IMR-90 (cell line): Measurements from ENCODE around the gene RNF6. TPM values are rescaled to one million over a fixed set of nuclear protein-coding genes. Genes with fewer than 3 reads are reported as not detected.

Experiments used
- ATAC-seq: fragments of 200-7000 bp; cut with Tn5 transposase; 2 replicates; pipeline ENCODE4 v1.9.1; 2020; ENCODE audit warnings: low read depth, mild to moderate bottlenecking, moderate library complexity
- BruUV-seq: library from RNA; stranded (reverse); fragments of 400-500 nt; replicated peaks from 2 replicates; lab custom pipeline; 2021; lab: Mats Ljungman, UMichigan
- CTCF ChIA-PET: fragments of 300-600 bp; formaldehyde crosslinking; extraction: SDS; loops from one replicate; lab custom pipeline; 2021; ENCODE audit warnings: antibody characterized with exemption; lab: Yijun Ruan, JAX
- POLR2A ChIA-PET: fragments of 300-600 bp; sonication (Branson Sonifier 250); formaldehyde crosslinking; loops from one replicate; lab custom pipeline; 2022; ENCODE audit warnings: antibody characterized with exemption; ENCODE audit not compliant: unreplicated experiment; lab: Charles Lee
- DNase-seq: peaks from one replicate; pipeline ENCODE4 v3.0.0; 2013
- H2AFZ ChIP-seq: replicated peaks from 2 replicates; pipeline ENCODE3; 2013; ENCODE audit warnings: low read length, mild to moderate bottlenecking; ENCODE audit not compliant: poor library complexity
- H2AK5ac ChIP-seq: 2 replicates; pipeline ENCODE4 v1.6.1; 2013; ENCODE audit warnings: low read depth, low read length, inconsistent platforms
- H2AK9ac ChIP-seq: replicated peaks from 2 replicates; pipeline ENCODE3; 2013; ENCODE audit warnings: mild to moderate bottlenecking, low read depth, low read length, moderate library complexity; ENCODE audit not compliant: poor library complexity
- H2BK120ac ChIP-seq: 2 replicates; pipeline ENCODE4 v1.6.1; 2013; ENCODE audit warnings: low read depth, low read length, inconsistent platforms
- H2BK15ac ChIP-seq: 3 replicates; pipeline ENCODE4 v1.6.1; 2013; ENCODE audit warnings: low read depth, low read length, inconsistent platforms
- H2BK20ac ChIP-seq: 2 replicates; pipeline ENCODE4 v1.6.1; 2013; ENCODE audit warnings: low read depth, mild to moderate bottlenecking, inconsistent platforms, low read length, moderate library complexity
- H2BK5ac ChIP-seq: 2 replicates; pipeline ENCODE4 v1.6.1; 2013; ENCODE audit warnings: mild to moderate bottlenecking, low read depth, low read length, inconsistent platforms; ENCODE audit not compliant: poor library complexity, severe bottlenecking
- H3K14ac ChIP-seq: replicated peaks from 2 replicates; pipeline ENCODE4 v1.6.1; 2013; ENCODE audit warnings: low read depth, low read length, inconsistent platforms
- H3K18ac ChIP-seq: 2 replicates; pipeline ENCODE4 v1.6.1; 2013; ENCODE audit warnings: low read depth, low read length, control low read depth
- H3K23ac ChIP-seq: 2 replicates; pipeline ENCODE4 v1.6.1; 2013; ENCODE audit warnings: low read depth, low read length, inconsistent platforms
- H3K27ac ChIP-seq: 2 replicates; pipeline ENCODE4 v1.5.1; 2013; ENCODE audit warnings: mild to moderate bottlenecking, control low read depth, low read length; ENCODE audit not compliant: insufficient read depth
- H3K27me3 ChIP-seq: 2 replicates; pipeline ENCODE4 v1.6.1; 2013; ENCODE audit warnings: low read length; ENCODE audit not compliant: control insufficient read depth, insufficient read depth
- H3K36me3 ChIP-seq: 2 replicates; pipeline ENCODE4 v1.6.1; 2013; ENCODE audit warnings: low read length, mixed read lengths; ENCODE audit not compliant: control insufficient read depth, insufficient read depth
- H3K4ac ChIP-seq: 2 replicates; pipeline ENCODE4 v1.6.1; 2013; ENCODE audit warnings: low read depth, low read length, inconsistent platforms
- H3K4me1 ChIP-seq: 2 replicates; pipeline ENCODE4 v1.6.1; 2013; ENCODE audit warnings: low read length, mixed read lengths; ENCODE audit not compliant: control insufficient read depth, insufficient read depth
- H3K4me2 ChIP-seq: 2 replicates; pipeline ENCODE4 v1.6.1; 2013; ENCODE audit warnings: low read depth, mild to moderate bottlenecking, control low read depth, low read length, moderate library complexity
- H3K4me3 ChIP-seq: 2 replicates; pipeline ENCODE4 v1.5.1; 2013; ENCODE audit warnings: low read depth, mild to moderate bottlenecking, control low read depth, low read length, moderate library complexity; ENCODE audit not compliant: insufficient read depth
- H3K56ac ChIP-seq: 2 replicates; pipeline ENCODE4 v1.6.1; 2013; ENCODE audit warnings: low read length, inconsistent platforms; ENCODE audit not compliant: insufficient read depth; ENCODE audit errors: extremely low read depth
- H3K79me1 ChIP-seq, 2 experiments: 2 replicates each; pipeline ENCODE4 v1.6.1; 2013; ENCODE audit warnings: low read length in 2 of 2, inconsistent platforms in 1 of 2, low read depth in 1 of 2
- H3K9ac ChIP-seq: 2 replicates; pipeline ENCODE4 v1.6.1; 2013; ENCODE audit warnings: low read depth, low read length, control low read depth
- H3K9me1 ChIP-seq: 2 replicates; pipeline ENCODE4 v1.6.1; 2013; ENCODE audit warnings: low read length, inconsistent platforms; ENCODE audit not compliant: insufficient read depth
- H3K9me3 ChIP-seq: 2 replicates; pipeline ENCODE4 v1.6.1; 2013; ENCODE audit warnings: low read length; ENCODE audit not compliant: control insufficient read depth, insufficient read depth
- H4K20me1 ChIP-seq: 2 replicates; pipeline ENCODE4 v1.6.1; 2013; ENCODE audit warnings: low read length, inconsistent platforms; ENCODE audit not compliant: insufficient read depth
- H4K5ac ChIP-seq: 2 replicates; pipeline ENCODE4 v1.6.1; 2013; ENCODE audit warnings: mild to moderate bottlenecking, low read depth, low read length, control low read depth
- H4K8ac ChIP-seq, 2 experiments: 2 replicates each; pipeline ENCODE4 v1.6.1; 2013; ENCODE audit warnings: low read depth in 2 of 2, low read length in 2 of 2, control low read depth in 1 of 2, inconsistent platforms in 1 of 2
- H4K91ac ChIP-seq: 2 replicates; pipeline ENCODE4 v1.6.1; 2013; ENCODE audit warnings: low read depth, low read length, inconsistent platforms; ENCODE audit not compliant: insufficient read depth
- BHLHE40 ChIP-seq: fragments of 150-350 bp; IDR thresholded peaks from 2 replicates; pipeline ENCODE4 v1.6.1; 2016; ENCODE audit warnings: mild to moderate bottlenecking, low read depth, low read length
- CEBPB ChIP-seq: IDR thresholded peaks from 2 replicates; pipeline ENCODE4 v1.6.1; 2012; ENCODE audit warnings: low read depth, low read length, improper control_type of control experiment
- CHD1 ChIP-seq: IDR thresholded peaks from 2 replicates; pipeline ENCODE4 v1.6.1; 2012; ENCODE audit warnings: low read depth, low read length, improper control_type of control experiment
- FOS ChIP-seq: fragments of 150-350 bp; IDR thresholded peaks from 2 replicates; pipeline ENCODE4 v1.6.1; 2016; ENCODE audit warnings: low read depth, low read length
- MAFK ChIP-seq: IDR thresholded peaks from 2 replicates; pipeline ENCODE4 v1.6.1; 2012; ENCODE audit warnings: low read depth, low read length, improper control_type of control experiment
- MAZ ChIP-seq: IDR thresholded peaks from 2 replicates; pipeline ENCODE4 v1.6.1; 2012; ENCODE audit warnings: low read depth, mild to moderate bottlenecking, low read length, improper control_type of control experiment, moderate library complexity, borderline replicate concordance
- MXI1 ChIP-seq: IDR thresholded peaks from 2 replicates; pipeline ENCODE4 v1.6.1; 2012; ENCODE audit warnings: low read depth, mild to moderate bottlenecking, low read length, moderate library complexity, borderline replicate concordance
- NFE2L2 ChIP-seq: fragments of 150-350 bp; IDR thresholded peaks from 2 replicates; pipeline ENCODE4 v1.6.1; 2016; ENCODE audit warnings: low read depth, mild to moderate bottlenecking, low read length
- POLR2A ChIP-seq: IDR thresholded peaks from 2 replicates; pipeline ENCODE4 v1.6.1; 2012; ENCODE audit warnings: mild to moderate bottlenecking, low read depth, low read length
- RAD21 ChIP-seq: IDR thresholded peaks from 2 replicates; pipeline ENCODE4 v1.6.1; 2012; ENCODE audit warnings: low read length, improper control_type of control experiment
- RCOR1 ChIP-seq: IDR thresholded peaks from 2 replicates; pipeline ENCODE4 v1.6.1; 2012; ENCODE audit warnings: mild to moderate bottlenecking, low read length, improper control_type of control experiment; ENCODE audit not compliant: insufficient replicate concordance
- RFX5 ChIP-seq: IDR thresholded peaks from 2 replicates; pipeline ENCODE4 v1.8.0; 2012; ENCODE audit warnings: low read depth, mild to moderate bottlenecking, low read length, moderate library complexity
- SMC3 ChIP-seq: fragments of 150-350 bp; IDR thresholded peaks from 2 replicates; pipeline ENCODE4 v1.6.1; 2016; ENCODE audit warnings: low read depth, mild to moderate bottlenecking, antibody characterized with exemption, low read length, moderate library complexity
- USF2 ChIP-seq: fragments of 150-350 bp; IDR thresholded peaks from 2 replicates; pipeline ENCODE4 v1.6.1; 2017; ENCODE audit warnings: mild to moderate bottlenecking, antibody characterized with exemption, low read length, low read depth
- WGBS, 2 experiments: methylation state at CpG; one replicate each; pipeline versions ENCODE4 v1.1.5 to v1.1.7; 2013; ENCODE audit warnings: missing lambda C conversion rate in 2 of 2; ENCODE audit not compliant: insufficient read length in 1 of 2; ENCODE audit errors: extremely low coverage in 2 of 2; 5-methylcytosine and 5-hydroxymethylcytosine counted together
- dilution Hi-C: fragments of 300-500 bp; cut with HindIII; formaldehyde crosslinking; loops from one replicate; pipeline ENCODE4 v1.14.3; 2018; ENCODE audit warnings: low sequenced_read_pairs; ENCODE audit not compliant: unreplicated experiment
- in situ Hi-C: fragments of 300-500 bp; cut with MboI; formaldehyde crosslinking; loops from 3 replicates; pipeline ENCODE4 v1.14.3; 2019; ENCODE audit warnings: low sequenced_read_pairs, inconsistent platforms, mixed read lengths
- intact Hi-C: fragments of 100-400 bp; cut with micrococcal nuclease; formaldehyde crosslinking; loops from 2 replicates; pipeline ENCODE4 v1.10.0; 2022
- polyA plus RNA-seq, 3 experiments: library from polyadenylated mRNA; depleted of rRNA; stranded (reverse); fragments of >200 nt; gene quantifications; 2 replicates each; pipeline ENCODE4 v1.2.3, GENCODE V29; 2012; ENCODE audit warnings: low replicate concordance in 1 of 3
- total RNA-seq: library from RNA; depleted of rRNA; stranded (reverse); fragments of >200 nt; gene quantifications from 2 replicates; pipeline ENCODE4 v1.2.3, GENCODE V29; 2012
- TF ChIP-seq, protein P1 (sequence below): conservative IDR thresholded peaks from 2 replicates; pipeline ENCODE4 v1.5.1; 2012; ENCODE audit warnings: mild to moderate bottlenecking, low read depth, low read length, improper control_type of control experiment
- TF ChIP-seq, protein P2 (sequence below): fragments of 150-350 bp; IDR thresholded peaks from 2 replicates; pipeline ENCODE4 v1.6.1; 2016; ENCODE audit warnings: low read depth, mild to moderate bottlenecking, low read length, moderate library complexity, borderline replicate concordance

The RNF6 gene
- total and polyA plus RNA-seq, 2 of the 4 experiments (the other 2 are of a cell fraction), result 22.9 to 33.3 TPM

DNA sequence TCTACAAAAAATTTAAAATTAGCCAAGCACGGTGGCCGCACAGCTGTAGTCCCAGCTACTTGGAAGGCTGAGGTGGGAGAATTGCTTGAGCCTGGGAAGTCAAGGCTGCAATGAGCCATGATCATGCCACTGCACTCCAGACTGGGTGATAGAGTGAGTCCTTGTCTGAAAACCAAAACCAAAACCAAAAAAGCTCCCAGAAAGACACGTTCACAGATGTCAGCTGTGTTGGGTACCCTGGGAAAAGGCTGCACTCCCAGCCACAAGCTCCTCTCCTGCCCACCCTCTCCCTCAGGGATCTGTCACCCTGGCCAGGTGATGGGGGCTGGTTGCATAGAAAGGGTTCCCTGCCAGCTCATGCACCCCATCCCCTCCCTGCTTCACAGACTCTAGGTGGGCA is 53.3 kb downstream of the RNF6 start:
- Histone ChIP-seq H2BK15ac (no peak overlapping the region), H3K9me3 (no peaks in the 10 kb centered on the region), H3K23ac (no peak overlapping the region), H3K27ac (no peak overlapping the region), H2AK5ac (no peak overlapping the region), H3K79me1 (no peaks in the 10 kb centered on the region), H3K18ac (no peak overlapping the region), H4K20me1 (no peaks in the 10 kb centered on the region), H2BK5ac (no peak overlapping the region), H3K14ac (no peak overlapping the region), H3K9me1 (no peaks in the 10 kb centered on the region), H2AK9ac (no peak overlapping the region), H4K91ac (no peak overlapping the region), H3K4ac (no peak overlapping the region), H3K56ac (no peak overlapping the region; the same call in 1 of the 2 replicates), H3K9ac (no peak overlapping the region), H3K4me2 (no peak overlapping the region), H4K5ac (no peak overlapping the region), H3K36me3 (no peaks in the 10 kb centered on the region), H2BK20ac (no peak overlapping the region), H3K4me3 (no peak overlapping the region), H3K27me3 (peaks cover 2% of the 10 kb centered on the region), H2AFZ (no peak overlapping the region), H3K4me1 (no peaks in the 10 kb centered on the region; the same call in 1 of the 2 replicates), H4K8ac (no peak overlapping the region), H2BK120ac (no peak overlapping the region)
- dilution Hi-C loops (no loop called here), in situ Hi-C loops (no loop called here), intact Hi-C loops (no loop called here)
- DNase-seq, result no peak
- CTCF ChIA-PET, result no interaction called here
- no peak for ATAC-seq
- no TSS peak for BruUV-seq
- TF ChIP-seq CHD1 (no peak), NFE2L2 (no peak), CEBPB (no peak), MAZ (no peak), MXI1 (no peak), FOS (no peak), RCOR1 (no peak), SMC3 (no peak), RAD21 (no peak), USF2 (no peak), RFX5 (no peak), POLR2A (no peak), MAFK (no peak), BHLHE40 (no peak)
- TF ChIP-seq, protein P1, sequence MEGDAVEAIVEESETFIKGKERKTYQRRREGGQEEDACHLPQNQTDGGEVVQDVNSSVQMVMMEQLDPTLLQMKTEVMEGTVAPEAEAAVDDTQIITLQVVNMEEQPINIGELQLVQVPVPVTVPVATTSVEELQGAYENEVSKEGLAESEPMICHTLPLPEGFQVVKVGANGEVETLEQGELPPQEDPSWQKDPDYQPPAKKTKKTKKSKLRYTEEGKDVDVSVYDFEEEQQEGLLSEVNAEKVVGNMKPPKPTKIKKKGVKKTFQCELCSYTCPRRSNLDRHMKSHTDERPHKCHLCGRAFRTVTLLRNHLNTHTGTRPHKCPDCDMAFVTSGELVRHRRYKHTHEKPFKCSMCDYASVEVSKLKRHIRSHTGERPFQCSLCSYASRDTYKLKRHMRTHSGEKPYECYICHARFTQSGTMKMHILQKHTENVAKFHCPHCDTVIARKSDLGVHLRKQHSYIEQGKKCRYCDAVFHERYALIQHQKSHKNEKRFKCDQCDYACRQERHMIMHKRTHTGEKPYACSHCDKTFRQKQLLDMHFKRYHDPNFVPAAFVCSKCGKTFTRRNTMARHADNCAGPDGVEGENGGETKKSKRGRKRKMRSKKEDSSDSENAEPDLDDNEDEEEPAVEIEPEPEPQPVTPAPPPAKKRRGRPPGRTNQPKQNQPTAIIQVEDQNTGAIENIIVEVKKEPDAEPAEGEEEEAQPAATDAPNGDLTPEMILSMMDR, result no peak
- TF ChIP-seq, protein P2, sequence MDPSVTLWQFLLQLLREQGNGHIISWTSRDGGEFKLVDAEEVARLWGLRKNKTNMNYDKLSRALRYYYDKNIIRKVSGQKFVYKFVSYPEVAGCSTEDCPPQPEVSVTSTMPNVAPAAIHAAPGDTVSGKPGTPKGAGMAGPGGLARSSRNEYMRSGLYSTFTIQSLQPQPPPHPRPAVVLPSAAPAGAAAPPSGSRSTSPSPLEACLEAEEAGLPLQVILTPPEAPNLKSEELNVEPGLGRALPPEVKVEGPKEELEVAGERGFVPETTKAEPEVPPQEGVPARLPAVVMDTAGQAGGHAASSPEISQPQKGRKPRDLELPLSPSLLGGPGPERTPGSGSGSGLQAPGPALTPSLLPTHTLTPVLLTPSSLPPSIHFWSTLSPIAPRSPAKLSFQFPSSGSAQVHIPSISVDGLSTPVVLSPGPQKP, result no peak
- POLR2A ChIA-PET, result no interaction called here
- no CpG with 5 or more reads among the region's 3 CpGs for WGBS, 2 experiments
